IPS-18a (cell line): ENCODE data around the gene FXYD1.
"Not testable (repeated sequence)": the region's sequence is repeated elsewhere in the genome, so short reads cannot be mapped to it uniquely, and the experiment has no call there.

ENCODE experiments used
- H3K27ac ChIP-seq: one replicate; pipeline ENCODE4 v1.5.1; 2013; ENCODE audit warnings: low read length
- H3K27me3 ChIP-seq: one replicate; pipeline ENCODE4 v1.6.1; 2013; ENCODE audit warnings: mild to moderate bottlenecking, low read length; ENCODE audit not compliant: control insufficient read depth, insufficient read depth
- H3K36me3 ChIP-seq: one replicate; pipeline ENCODE4 v1.6.1; 2013; ENCODE audit warnings: low read depth, low read length; ENCODE audit not compliant: control insufficient read depth
- H3K4me1 ChIP-seq: one replicate; pipeline ENCODE4 v1.6.1; 2013; ENCODE audit warnings: low read depth, low read length; ENCODE audit not compliant: control insufficient read depth
- H3K4me3 ChIP-seq: one replicate; pipeline ENCODE4 v1.5.1; 2013; ENCODE audit warnings: low read length
- H3K9ac ChIP-seq: one replicate; pipeline ENCODE4 v1.6.1; 2013; ENCODE audit warnings: mild to moderate bottlenecking, low read length, moderate library complexity
- H3K9me3 ChIP-seq: one replicate; pipeline ENCODE4 v1.6.1; 2013; ENCODE audit warnings: low read depth, low read length; ENCODE audit not compliant: control insufficient read depth

The FXYD1 gene

DNA sequence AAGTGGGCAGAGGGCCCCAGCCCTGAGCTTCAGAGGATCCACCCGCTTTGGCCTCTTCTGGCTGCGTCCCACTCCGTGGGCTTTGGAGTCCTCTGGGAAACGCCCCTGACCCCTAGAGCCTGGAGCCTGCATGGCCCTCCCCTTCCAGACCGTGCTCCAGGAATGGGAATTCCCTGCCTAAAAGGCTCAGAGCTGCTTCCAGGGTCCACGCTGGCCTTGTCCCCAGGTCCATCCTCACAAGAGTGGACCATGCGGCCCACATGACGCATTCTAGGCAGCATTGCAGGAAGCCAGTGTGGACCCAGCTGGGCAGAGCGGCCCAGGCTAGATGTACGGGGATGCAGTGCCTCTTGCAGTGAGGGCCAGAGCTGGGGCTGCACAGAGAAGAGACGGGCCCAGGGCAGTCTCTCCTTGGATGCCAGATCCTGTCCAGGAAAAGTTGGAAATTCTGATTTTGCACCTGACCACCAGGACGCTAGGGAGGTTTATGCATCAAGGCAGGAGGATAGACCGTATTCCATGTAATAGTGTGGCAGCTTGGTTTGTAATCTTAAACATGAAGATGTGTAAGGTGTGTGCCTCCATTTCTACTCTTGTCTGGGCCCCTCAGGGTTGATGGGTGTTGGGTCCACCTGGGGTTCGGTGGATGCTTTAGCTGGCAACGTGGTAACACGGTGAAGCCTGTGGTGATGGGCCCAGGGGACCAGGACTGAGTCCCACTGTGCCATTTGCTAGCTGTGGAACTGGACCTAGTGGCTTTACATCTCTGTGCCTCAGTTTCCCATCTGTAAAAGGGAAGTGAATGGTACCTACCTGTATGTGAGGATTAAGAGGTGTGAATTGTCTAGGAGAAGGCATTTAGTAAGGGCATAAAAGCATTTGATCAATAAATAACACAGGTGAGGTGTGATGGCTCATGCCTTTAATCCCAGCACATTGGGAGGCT lies 37.8 kb upstream of the FXYD1 start:
- Histone ChIP-seq H3K9me3 (no peaks in the 10 kb centered on the region), H3K9ac (no peak overlapping the region), H3K4me3 (no peak overlapping the region), H3K36me3 (no peaks in the 10 kb centered on the region), H3K27ac (no peak overlapping the region), H3K4me1 (no peaks in the 10 kb centered on the region), H3K27me3 (no peaks in the 10 kb centered on the region)

DNA sequence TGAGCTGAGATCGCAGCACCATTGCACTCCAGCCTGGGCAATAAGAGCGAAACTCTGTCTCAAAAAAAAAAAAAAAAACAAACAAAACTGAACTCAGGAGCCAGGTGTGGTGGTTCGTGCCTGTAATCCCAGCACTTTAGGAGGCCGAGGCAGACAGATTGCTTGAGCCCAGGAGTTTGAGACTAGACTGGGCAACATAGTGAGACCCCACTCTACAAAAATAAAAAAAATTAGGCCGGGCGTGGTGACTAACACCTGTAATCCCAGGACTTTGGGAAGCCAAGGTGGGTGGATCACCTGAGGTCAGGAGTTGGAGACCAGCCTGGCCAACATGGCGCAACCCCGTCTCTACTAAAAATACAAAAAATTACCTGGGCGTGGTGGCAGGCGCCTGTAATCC lies 36.7 kb upstream of the FXYD1 start:
- H3K4me1 ChIP-seq, H3K9ac ChIP-seq, H3K4me3 ChIP-seq, H3K27me3 ChIP-seq, H3K9me3 ChIP-seq, H3K27ac ChIP-seq, H3K36me3 ChIP-seq: not testable (repeated sequence)

DNA sequence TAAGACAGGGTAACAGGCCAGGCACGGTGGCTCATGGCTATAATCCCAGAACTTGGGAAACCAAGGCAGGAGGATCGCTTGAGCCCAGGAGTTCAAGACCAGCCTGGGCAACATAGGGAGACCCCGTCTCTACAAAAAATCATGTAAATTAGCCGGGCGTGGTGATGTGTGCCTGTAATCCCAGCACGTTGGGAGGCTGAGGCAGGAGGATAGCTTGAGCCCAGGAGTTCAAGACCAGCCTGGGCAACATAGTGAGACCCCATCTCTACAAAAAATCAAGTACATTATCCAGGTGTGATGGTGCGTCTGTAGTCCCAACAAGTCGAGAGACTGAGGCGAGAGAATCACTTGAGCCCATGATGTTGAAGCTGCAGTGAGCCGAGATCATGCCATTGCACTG lies 35.0 kb upstream of the FXYD1 start:
- not testable (repeated sequence) for H3K36me3 ChIP-seq, H3K9me3 ChIP-seq, H3K27me3 ChIP-seq, H3K9ac ChIP-seq, H3K4me1 ChIP-seq, H3K4me3 ChIP-seq, H3K27ac ChIP-seq

DNA sequence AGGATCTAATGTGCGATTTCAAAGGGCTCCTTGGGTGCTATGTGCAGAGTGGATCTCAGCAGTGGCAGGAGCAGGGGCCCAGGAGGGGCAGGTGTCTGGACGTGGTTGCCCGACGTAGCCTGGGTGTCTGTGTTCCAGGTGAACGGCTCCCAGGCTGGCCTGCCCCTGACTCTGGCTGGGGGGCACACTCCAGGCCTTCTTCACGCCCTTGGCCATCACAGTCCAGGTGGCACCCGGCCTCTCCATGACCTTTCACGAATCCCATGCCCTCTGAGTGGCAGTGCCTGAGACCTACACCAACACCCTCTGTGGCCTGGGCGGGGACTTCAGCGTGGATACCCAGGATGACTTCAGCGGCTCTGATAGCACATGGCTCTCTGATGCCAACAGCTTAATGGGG lies 34.3 kb upstream of the FXYD1 start:
- Histone ChIP-seq H3K27ac (no peak overlapping the region), H3K9me3 (no peaks in the 10 kb centered on the region), H3K27me3 (no peaks in the 10 kb centered on the region), H3K36me3 (no peaks in the 10 kb centered on the region), H3K9ac (no peak overlapping the region), H3K4me3 (no peak overlapping the region), H3K4me1 (no peaks in the 10 kb centered on the region)

DNA sequence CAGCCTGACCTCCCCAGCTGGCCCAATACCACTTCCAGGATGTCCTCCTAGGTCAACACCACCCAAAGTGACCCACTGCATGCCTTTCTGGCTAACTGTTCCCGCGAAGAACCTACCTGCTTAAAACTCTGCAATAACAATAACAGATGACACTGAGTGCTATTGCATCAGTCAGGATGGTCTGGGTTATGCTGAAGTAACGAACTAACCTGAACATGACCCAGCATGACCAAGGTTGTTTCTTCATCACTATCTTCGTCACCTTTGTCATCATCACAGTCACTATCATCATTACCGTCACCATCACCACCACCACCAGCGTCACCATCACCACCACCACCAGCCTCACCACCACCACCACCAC lies 33.6 kb upstream of the FXYD1 start:
- no peak overlapping the region for H3K4me3 ChIP-seq
- H3K9ac ChIP-seq, result no peak overlapping the region
- H3K9me3 ChIP-seq, result no peaks in the 10 kb centered on the region
- no peak overlapping the region for H3K27ac ChIP-seq
- no peaks in the 10 kb centered on the region for H3K4me1 ChIP-seq
- no peaks in the 10 kb centered on the region for H3K27me3 ChIP-seq
- H3K36me3 ChIP-seq, result no peaks in the 10 kb centered on the region

DNA sequence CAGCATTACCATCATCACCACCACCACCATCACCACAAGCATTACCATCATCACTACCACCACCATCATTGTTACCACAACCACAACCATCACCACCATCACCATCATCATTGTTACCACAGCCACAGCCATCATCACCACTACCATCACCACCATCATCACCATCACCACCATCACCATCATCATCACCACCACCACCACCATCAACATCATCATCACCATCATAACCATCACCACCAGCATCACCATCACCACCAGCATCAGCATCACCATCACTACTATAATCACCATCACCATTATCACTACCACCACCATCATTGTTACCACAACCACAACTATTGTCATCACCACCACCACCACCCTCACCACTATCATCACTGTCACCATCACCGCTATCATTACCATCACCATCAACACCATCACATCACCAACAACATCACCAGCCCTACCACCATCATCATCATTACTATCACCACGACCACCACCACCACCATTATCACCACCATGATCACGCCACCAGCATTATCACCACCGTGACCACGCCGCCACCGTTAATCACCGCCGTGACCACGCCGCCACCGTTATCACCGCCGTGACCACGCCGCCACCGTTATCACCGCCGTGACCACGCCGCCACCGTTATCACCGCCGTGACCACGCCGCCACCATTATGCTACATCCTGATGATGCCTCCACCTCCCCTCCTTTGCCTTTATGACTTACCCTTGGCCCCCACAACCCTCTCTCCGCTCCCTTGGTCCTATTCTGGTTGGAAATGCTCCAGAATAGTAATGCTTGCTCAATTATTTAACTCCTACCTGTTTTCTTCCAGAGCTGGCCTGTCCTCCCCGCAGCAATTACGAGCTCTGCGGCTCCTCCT lies 33.0 kb upstream of the FXYD1 start:
- no peak overlapping the region for H3K4me3 ChIP-seq
- no peaks in the 10 kb centered on the region for H3K4me1 ChIP-seq
- no peak overlapping the region for H3K9ac ChIP-seq
- no peak overlapping the region for H3K27ac ChIP-seq
- H3K9me3 ChIP-seq, result no peaks in the 10 kb centered on the region
- H3K27me3 ChIP-seq, result no peaks in the 10 kb centered on the region
- no peaks in the 10 kb centered on the region for H3K36me3 ChIP-seq

DNA sequence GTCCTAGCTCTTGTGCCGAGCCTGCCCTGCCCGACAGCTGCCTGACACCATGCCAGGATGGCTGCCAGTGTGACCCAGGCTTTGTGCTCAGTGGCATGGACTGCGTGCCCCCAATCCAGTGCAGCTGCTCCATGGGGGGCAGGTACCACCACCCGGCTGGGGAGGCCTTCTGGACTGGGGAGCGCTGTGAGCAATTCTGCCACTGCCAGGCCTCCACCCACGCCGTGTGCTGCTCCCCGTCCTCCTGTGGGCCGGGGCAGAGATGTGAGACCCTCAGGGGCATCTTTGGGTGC lies 32.4 kb upstream of the FXYD1 start:
- Histone ChIP-seq H3K9me3 (no peaks in the 10 kb centered on the region), H3K4me3 (no peak overlapping the region), H3K9ac (no peak overlapping the region), H3K36me3 (no peaks in the 10 kb centered on the region), H3K4me1 (no peaks in the 10 kb centered on the region), H3K27ac (no peak overlapping the region), H3K27me3 (no peaks in the 10 kb centered on the region)

DNA sequence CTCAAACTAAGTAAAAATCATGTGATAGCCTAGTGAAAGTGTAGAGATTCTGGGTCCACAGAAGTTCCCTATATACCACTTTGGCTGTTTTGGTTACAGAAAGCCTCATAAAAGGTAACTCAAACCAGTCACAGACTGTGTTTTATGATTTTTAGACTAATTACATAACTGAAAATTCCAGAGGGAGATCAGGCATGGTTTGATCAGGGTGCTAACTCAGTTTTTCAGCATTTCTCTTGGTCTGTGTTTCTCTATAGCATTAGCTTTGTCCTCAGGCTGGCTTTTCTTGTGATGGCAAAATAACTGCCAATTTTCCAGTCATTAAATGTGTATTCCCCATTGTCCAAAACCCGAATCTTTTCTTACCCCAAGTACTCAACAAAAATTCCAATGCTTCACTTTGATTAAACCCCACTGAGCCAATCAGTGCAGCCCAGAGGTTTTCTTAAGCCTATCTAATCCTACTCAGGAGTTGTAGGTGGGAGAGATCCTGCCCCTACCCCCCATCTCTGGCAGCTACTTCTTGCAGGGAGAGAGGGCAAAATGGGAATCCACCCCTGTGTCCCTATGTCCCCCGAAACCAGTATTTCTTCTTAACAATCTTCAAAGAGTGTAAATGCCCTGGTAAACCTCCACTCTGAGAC lies 31.6 kb upstream of the FXYD1 start:
- Histone ChIP-seq H3K4me3 (no peak overlapping the region), H3K27ac (no peak overlapping the region), H3K9ac (no peak overlapping the region)

DNA sequence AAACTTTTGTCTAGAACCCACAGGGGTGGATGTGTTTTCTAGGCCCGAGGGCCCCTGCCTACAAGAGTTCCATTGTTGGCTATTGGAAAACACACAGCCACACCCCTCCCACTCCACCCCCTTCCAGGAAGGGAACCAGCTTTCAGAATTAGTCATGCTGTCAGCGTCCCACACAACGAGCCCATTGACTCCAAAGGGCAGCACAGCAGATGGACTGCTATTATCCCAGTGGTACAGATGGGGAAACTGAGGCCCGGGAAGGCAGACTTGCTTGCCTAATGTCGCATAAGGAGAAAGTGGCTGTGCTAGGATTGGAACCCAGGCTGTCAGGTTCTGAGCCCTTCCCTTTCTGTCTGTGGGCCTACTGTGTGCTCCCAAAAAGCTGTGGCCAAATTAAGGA lies 31.1 kb upstream of the FXYD1 start:
- no peaks in the 10 kb centered on the region for H3K27me3 ChIP-seq
- no peak overlapping the region for H3K27ac ChIP-seq
- no peaks in the 10 kb centered on the region for H3K36me3 ChIP-seq
- H3K9me3 ChIP-seq, result no peaks in the 10 kb centered on the region
- no peaks in the 10 kb centered on the region for H3K4me1 ChIP-seq
- no peak overlapping the region for H3K4me3 ChIP-seq
- no peak overlapping the region for H3K9ac ChIP-seq

More for the DNA sequence above, 31.6 kb upstream of the FXYD1 start:
- Histone ChIP-seq H3K27me3 (no peaks in the 10 kb centered on the region), H3K9me3 (no peaks in the 10 kb centered on the region), H3K36me3 (no peaks in the 10 kb centered on the region), H3K4me1 (no peaks in the 10 kb centered on the region)

DNA sequence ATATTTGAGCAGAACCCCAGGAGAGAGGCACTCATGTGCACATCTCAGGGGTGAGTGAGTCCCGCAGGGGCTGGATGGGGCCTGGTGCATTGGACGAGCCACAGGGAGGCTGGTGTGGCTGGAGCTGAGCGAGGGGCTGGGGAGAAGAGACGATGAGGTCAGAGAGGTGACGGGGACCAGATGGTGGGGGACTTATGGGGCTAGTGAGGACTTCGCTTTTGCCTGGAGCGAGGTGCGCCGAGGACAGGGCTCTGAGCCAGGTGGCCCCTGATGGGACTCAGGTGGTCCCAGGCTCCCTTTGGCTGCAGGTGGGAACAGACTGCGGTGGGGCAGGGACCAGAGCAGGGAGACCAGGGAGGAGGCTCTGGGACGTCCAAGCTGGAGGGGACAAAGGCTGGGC lies 29.9 kb upstream of the FXYD1 start:
- no peaks in the 10 kb centered on the region for H3K36me3 ChIP-seq
- H3K4me3 ChIP-seq, result no peak overlapping the region
- no peaks in the 10 kb centered on the region for H3K9me3 ChIP-seq
- H3K9ac ChIP-seq, result no peak overlapping the region
- no peaks in the 10 kb centered on the region for H3K4me1 ChIP-seq
- H3K27me3 ChIP-seq, result no peaks in the 10 kb centered on the region
- H3K27ac ChIP-seq, result no peak overlapping the region

DNA sequence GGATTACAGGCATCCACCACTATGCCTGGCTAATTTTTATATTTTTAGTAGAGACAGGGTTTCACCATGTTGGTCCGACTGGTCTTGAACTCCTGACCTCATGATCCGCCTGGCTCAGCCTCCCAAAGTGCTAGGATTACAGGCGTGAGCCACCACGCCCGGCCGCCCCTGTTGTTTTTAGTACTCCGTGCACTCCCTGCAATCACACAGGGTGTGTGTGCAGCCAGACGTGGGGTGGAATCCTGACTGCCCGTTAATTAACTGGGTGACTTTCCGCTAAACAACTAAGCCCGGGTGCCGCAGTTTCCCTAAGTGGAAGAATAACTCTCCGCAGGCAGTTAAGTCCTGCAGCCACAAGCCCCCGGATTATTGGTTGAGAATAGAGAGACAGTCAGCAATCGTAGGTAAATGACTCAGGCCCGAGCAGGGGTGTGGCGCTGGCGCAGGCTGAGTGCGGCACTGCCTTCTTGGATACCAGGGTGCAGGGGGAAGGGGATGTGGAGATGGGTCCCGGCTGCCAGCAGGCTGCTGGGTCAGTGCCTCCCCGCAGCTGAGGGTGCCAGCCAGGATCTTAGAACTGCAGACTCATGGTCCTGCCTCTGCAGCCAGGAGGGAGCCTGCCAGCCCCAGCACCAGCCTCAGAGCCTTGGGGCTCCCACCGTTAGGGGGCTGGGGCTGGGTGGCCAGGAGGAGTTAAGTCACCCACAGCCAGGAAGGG lies 29.1 kb upstream of the FXYD1 start:
- Histone ChIP-seq H3K4me1 (peaks cover 4% of the 10 kb centered on the region), H3K36me3 (no peaks in the 10 kb centered on the region), H3K4me3 (no peak overlapping the region), H3K9ac (no peak overlapping the region), H3K27ac (no peak overlapping the region), H3K27me3 (no peaks in the 10 kb centered on the region), H3K9me3 (no peaks in the 10 kb centered on the region)
